Esophagus squamous epithelium (tissue), 5 donors: ENCODE data around the gene CDKAL1. TPM values are rescaled to one million over a fixed set of nuclear protein-coding genes. Genes with fewer than 3 reads are reported as not detected.

Source experiments
- DNase-seq: peaks from one replicate; lab custom pipeline; 2025; lab: John Stamatoyannopoulos, UW
- H3K27ac ChIP-seq, 4 donors: fragments of 200-600 bp; sonication (generic); one replicate each; pipeline ENCODE4 v1.5.1; 2016 to 2019; ENCODE audit warnings: mild to moderate bottlenecking in 1 of 4
- H3K27me3 ChIP-seq, 4 donors: fragments of 200-600 bp; sonication (generic); 1 replicate in 3 of 4; 2 replicates in 1 of 4; pipeline versions ENCODE4 v1.5.1 to v1.6.0; 2017 to 2021; ENCODE audit warnings: antibody characterized with exemption in 1 of 4
- H3K36me3 ChIP-seq, 3 donors: fragments of 200-600 bp; sonication (generic); one replicate each; pipeline ENCODE4 v1.5.1; 2016 to 2019
- H3K4me1 ChIP-seq, 3 donors: fragments of 200-600 bp; sonication (generic); one replicate each; pipeline ENCODE4 v1.5.1; 2017 to 2019
- H3K4me3 ChIP-seq, 4 donors: fragments of 200-600 bp; sonication (generic); 1 replicate in 3 of 4; 2 replicates in 1 of 4; pipeline ENCODE4 v1.5.1; 2016 to 2019; ENCODE audit warnings: mild to moderate bottlenecking in 2 of 4, moderate library complexity in 1 of 4
- H3K9me3 ChIP-seq, 3 donors: fragments of 200-600 bp; sonication (generic); one replicate each; pipeline ENCODE4 v1.5.1; 2016 to 2019
- CTCF ChIP-seq, 6 experiments: fragments of 450-650 bp in 4 of 6; fragments of 200-600 bp in 2 of 6; sonication (generic) in 2 of 6; IDR thresholded peaks; one replicate each; pipeline ENCODE4 v1.5.1; 2016 to 2019; ENCODE audit warnings: antibody characterized with exemption in 6 of 6, mild to moderate bottlenecking in 4 of 6, moderate library complexity in 4 of 6
- POLR2A ChIP-seq, 4 donors: fragments of 450-650 bp; IDR thresholded peaks; one replicate each; pipeline ENCODE4 v1.6.1; 2017; ENCODE audit warnings: antibody characterized with exemption in 4 of 4, mild to moderate bottlenecking in 4 of 4, moderate library complexity in 3 of 4
- WGBS, 2 donors: methylation state at CpG; one replicate each; pipeline ENCODE4 v1.1.5; 2018; 5-methylcytosine and 5-hydroxymethylcytosine counted together
- intact Hi-C: fragments of 100-400 bp; cut with DNase I; formaldehyde crosslinking; loops from one replicate; pipeline ENCODE4 v1.15.0; 2022
- total RNA-seq, 4 donors: library from RNA; depleted of rRNA; stranded (reverse); fragments of >200 nt; gene quantifications; one replicate each; pipeline ENCODE4 v1.1.0, GENCODE V29; 2016
- donor health status: DM: yes; HTN: yes; CAD: no.

The CDKAL1 gene
- total RNA-seq, 4 donors from 2014 or later = 6.5 to 13.0 (median 10.7) TPM

DNA sequence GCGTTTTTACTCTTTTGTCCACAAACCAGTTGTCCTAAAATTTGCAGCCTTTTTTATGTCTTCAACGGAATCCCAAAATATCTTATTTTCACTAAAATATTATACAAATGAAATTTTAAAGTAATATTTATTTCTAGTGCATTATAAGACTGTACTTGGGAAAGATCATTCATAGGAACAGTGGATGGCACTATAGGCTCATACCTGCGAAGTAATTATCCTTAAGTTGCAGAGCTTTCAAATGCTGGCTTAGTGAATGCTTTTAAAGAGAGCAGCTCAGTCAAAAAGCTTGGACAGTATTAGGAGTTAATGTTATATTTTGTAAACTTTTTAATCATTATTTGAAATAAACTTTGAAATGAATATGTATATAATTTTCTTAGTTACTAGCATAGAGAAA is 254.9 kb downstream of the CDKAL1 start:
- H3K27ac ChIP-seq = no peak overlapping the region
- H3K9me3 ChIP-seq = no peaks in the 10 kb centered on the region
- no peaks in the 10 kb centered on the region for H3K27me3 ChIP-seq
- 85 to 87% methylated on average over 3 of the region's 3 CpGs for WGBS, 2 donors
- H3K4me3 ChIP-seq = no peak overlapping the region
- DNase-seq = no peak
- no peak for TF ChIP-seq POLR2A (IDR thresholded peaks at IDR 0.05)
- peak in 1 of 6 experiments; percentile 10 for TF ChIP-seq CTCF (IDR thresholded peaks at IDR 0.05)
- H3K36me3 ChIP-seq = no peaks in the 10 kb centered on the region
- no peaks in the 10 kb centered on the region for H3K4me1 ChIP-seq
- intact Hi-C loops = no loop called here

DNA sequence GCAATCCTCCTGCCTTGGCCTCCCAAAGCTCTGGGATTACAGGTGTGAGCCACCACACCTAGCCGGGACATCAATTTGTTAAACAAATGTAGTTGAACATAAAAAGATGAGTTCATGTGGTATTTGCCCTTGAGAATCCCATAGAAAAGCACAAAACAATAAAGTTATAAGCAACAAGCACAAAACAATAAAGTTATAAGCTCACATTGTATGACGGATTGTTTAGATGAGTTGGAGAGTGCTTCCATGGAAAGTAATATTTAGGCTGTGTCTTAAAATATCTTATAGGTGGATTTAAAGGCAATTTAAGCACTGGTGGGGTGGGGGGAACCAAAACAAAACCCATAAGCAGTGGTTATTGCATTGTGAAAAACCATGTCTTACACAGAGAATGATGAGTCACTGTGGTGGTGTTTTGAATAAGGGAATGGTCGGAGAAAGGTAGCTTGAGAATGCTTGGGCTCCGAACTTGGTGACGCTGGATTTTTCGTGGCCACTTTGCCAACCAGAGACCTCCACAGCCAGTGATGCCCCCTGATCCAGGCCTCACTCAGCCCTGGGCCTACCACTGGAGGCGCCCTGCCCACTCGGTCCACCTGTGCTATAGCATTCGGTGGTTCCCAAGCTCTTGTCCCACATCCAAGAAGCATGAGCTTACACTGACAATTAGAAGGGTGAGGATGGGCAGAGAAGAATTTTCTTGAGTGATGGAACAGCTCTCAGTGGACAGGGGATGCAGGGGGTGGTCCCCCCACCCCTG is 256.0 kb downstream of the CDKAL1 start:
- H3K27ac ChIP-seq = no peak overlapping the region
- no peak for DNase-seq
- H3K9me3 ChIP-seq = no peaks in the 10 kb centered on the region
- H3K4me1 ChIP-seq = no peaks in the 10 kb centered on the region
- H3K4me3 ChIP-seq = no peak overlapping the region
- intact Hi-C loops = no loop called here
- WGBS, 2 donors = 75 to 84% methylated on average over 7 of the region's 9 CpGs
- no peaks in the 10 kb centered on the region for H3K27me3 ChIP-seq
- TF ChIP-seq CTCF (IDR thresholded peaks at IDR 0.05) (no peak), POLR2A (IDR thresholded peaks at IDR 0.05) (no peak)
- H3K36me3 ChIP-seq = no peaks in the 10 kb centered on the region

DNA sequence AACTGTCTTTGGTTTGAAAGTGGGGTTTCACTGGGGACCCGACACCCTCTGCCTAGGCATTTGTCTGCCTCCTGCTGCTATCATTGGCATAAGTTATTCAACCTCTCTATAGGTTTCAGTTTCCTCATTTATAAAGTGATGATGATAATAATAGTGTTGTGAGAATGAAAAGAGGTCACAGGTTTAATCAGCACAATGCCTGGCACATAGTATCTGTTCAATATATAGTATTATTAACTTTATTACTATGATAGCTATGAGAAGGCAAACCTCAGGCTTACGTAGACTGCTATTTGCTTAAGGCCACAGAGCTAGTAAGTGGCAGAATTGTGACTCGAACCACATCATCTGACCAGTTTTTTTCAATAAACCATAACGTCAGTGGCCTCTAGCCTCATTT is 256.8 kb downstream of the CDKAL1 start:
- Histone ChIP-seq H3K9me3 (no peaks in the 10 kb centered on the region), H3K4me1 (no peaks in the 10 kb centered on the region), H3K27me3 (no peaks in the 10 kb centered on the region), H3K27ac (no peak overlapping the region), H3K4me3 (no peak overlapping the region), H3K36me3 (no peaks in the 10 kb centered on the region)
- TF ChIP-seq POLR2A (IDR thresholded peaks at IDR 0.05) = no peak
- TF ChIP-seq CTCF (IDR thresholded peaks at IDR 0.05) = no peak
- 78 to 89% methylated on average over 4 of the region's 4 CpGs for WGBS, 2 donors
- intact Hi-C loops = no loop called here
- no peak for DNase-seq

DNA sequence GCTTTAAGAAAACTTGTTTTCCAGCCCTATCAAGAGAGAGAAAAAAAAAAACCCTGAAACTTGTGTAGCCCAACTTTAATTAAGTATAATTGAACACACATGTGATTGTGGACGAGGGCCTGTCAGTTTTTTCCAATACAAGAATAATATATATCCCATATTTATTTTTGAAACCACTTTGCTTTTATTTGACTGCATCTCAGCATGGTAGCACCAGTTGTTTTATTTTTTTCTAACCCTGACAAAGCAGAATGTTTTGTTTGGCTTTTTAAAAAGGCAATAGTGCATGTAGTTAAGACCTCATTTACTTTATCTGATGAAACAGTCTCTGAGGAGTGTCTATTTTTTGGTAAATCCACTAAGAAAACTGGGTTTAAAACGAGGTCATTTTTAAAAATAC is 257.7 kb downstream of the CDKAL1 start:
- no peak overlapping the region for H3K4me3 ChIP-seq
- no peak for DNase-seq
- 63 to 77% methylated on average over 2 of the region's 2 CpGs for WGBS, 2 donors

More for the DNA sequence above, 257.7 kb downstream of the CDKAL1 start:
- intact Hi-C loops = no loop called here
- TF ChIP-seq CTCF (IDR thresholded peaks at IDR 0.05) (no peak), POLR2A (IDR thresholded peaks at IDR 0.05) (no peak)
- Histone ChIP-seq H3K27ac (no peak overlapping the region), H3K4me1 (no peaks in the 10 kb centered on the region), H3K9me3 (no peaks in the 10 kb centered on the region), H3K27me3 (no peaks in the 10 kb centered on the region), H3K36me3 (no peaks in the 10 kb centered on the region)
